Measurements from ENCODE around the gene WFIKKN1.
A peak's percentile ranks its signal among the peaks of the same experiment; 100 is the strongest.

The WFIKKN1 gene

DNA sequence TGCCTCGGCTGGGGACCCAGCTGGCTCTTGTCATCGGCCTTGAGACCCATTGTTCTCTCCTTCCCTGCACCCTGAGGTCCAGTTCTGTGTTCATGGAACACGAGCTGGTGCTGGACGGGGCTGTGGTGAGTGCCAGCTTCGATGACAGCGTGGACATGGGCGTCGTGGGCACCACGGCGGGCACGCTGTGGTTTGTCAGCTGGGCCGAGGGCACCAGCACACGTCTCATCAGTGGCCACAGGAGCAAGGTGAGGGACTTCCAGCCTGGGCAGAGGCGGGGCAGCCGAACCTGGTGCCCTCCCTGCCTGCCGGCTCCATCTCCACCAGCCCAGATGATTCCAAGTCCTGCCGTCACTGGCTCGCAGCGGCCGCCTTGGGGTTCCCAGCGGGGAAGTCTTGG is 31.8 kb downstream of the WFIKKN1 start:
- peaks cover 4% of the 10 kb centered on the region for H3K36me3 ChIP-seq (replicated peaks; ENCODE audit: low read depth, low read length)
- no peak overlapping the region for H2AFZ ChIP-seq (ENCODE audit: low read depth, low read length)
- no peak overlapping the region for H3K4me3 ChIP-seq (ENCODE audit: low read length)
- H3K9me3 ChIP-seq (ENCODE audit: insufficient read depth, low read length) = no peaks in the 10 kb centered on the region
- TF ChIP-seq, protein P1, sequence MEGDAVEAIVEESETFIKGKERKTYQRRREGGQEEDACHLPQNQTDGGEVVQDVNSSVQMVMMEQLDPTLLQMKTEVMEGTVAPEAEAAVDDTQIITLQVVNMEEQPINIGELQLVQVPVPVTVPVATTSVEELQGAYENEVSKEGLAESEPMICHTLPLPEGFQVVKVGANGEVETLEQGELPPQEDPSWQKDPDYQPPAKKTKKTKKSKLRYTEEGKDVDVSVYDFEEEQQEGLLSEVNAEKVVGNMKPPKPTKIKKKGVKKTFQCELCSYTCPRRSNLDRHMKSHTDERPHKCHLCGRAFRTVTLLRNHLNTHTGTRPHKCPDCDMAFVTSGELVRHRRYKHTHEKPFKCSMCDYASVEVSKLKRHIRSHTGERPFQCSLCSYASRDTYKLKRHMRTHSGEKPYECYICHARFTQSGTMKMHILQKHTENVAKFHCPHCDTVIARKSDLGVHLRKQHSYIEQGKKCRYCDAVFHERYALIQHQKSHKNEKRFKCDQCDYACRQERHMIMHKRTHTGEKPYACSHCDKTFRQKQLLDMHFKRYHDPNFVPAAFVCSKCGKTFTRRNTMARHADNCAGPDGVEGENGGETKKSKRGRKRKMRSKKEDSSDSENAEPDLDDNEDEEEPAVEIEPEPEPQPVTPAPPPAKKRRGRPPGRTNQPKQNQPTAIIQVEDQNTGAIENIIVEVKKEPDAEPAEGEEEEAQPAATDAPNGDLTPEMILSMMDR (IDR thresholded peaks at IDR 0.05; ENCODE audit: low read depth, low read length) = no peak
- TF ChIP-seq EZH2phosphoT487 (IDR thresholded peaks at IDR 0.05; ENCODE audit: low read depth) = no peak
- H3K79me2 ChIP-seq (ENCODE audit: low read length) = no peaks in the 10 kb centered on the region
- no peaks in the 10 kb centered on the region for H3K27me3 ChIP-seq (ENCODE audit: low read depth, low read length)
- no peak overlapping the region for H3K9ac ChIP-seq (ENCODE audit: low read length)
- H3K4me1 ChIP-seq (ENCODE audit: low read length) = peaks cover 7% of the 10 kb centered on the region; the same call in 1 of the 2 replicates
- no peak overlapping the region for H3K4me2 ChIP-seq (ENCODE audit: low read length)
- no peak overlapping the region for H3K27ac ChIP-seq (ENCODE audit: low read length)
- H4K20me1 ChIP-seq (ENCODE audit: insufficient read depth, low read length) = no peaks in the 10 kb centered on the region

DNA sequence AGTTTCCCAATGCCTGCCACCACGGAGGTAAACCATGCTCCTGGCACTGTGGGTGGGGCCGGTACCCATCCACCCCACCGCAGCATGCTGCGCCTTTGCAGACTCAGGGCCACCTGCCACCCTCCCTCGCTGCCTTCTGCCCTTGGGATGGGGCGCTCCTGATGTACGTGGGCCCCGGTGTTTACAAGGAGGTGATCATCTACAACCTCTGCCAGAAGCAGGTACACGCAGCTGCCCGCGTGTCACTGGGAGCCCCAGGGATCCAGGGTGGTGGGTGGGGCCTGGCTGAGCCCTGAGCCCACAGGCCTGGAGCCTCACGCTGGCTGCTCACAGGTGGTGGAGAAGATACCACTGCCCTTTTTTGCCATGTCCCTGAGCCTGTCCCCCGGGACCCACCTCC is 35.8 kb downstream of the WFIKKN1 start:
- H3K4me1 ChIP-seq (ENCODE audit: low read length) = peaks cover 12% of the 10 kb centered on the region
- no peaks in the 10 kb centered on the region for H3K27me3 ChIP-seq (ENCODE audit: low read depth, low read length)

DNA sequence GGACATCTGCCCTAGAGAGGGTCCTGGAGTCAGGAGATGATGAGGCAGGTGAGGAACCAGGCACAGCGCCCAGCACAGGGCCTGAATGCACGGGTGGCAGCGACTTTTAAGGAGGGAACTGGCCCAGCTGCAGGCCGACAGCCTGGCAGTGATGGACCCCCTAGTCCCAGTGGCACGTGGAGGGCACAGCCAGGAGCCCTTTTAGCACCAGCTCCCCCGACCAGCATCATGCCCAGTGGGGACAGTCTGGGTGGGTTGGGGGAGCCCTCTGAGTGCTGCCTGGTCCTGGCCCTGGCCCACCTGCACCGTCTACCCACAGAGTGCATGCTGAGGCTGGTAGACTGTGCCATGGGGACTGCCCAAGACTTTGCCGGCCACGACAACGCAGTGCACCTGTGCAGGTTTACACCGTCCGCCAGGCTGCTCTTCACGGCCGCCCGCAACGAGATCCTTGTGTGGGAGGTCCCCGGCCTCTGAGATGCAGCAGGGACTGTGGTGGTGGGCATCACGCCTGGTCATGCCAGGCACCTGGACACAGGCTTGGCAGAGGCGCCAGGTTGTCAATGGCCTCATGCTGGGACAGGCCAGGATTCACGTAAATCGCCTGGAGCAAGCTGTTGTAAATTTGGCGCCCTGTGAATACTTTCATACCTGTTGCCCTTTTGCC is 36.5 kb downstream of the WFIKKN1 start:
- Histone ChIP-seq H2AFZ (ENCODE audit: low read depth, low read length) (no peak overlapping the region), H3K4me2 (ENCODE audit: low read length) (peak overlapping the region; percentile 63), H3K4me3 (ENCODE audit: low read length) (peak overlapping the region; percentile 97)

More for the DNA sequence above, 35.8 kb downstream of the WFIKKN1 start:
- no peaks in the 10 kb centered on the region for H3K9me3 ChIP-seq (ENCODE audit: insufficient read depth, low read length)
- H3K36me3 ChIP-seq (replicated peaks; ENCODE audit: low read depth, low read length) = peaks cover 15% of the 10 kb centered on the region
- peaks cover 21% of the 10 kb centered on the region for H3K79me2 ChIP-seq (ENCODE audit: low read length)
- no peak overlapping the region for H3K4me3 ChIP-seq (ENCODE audit: low read length)
- no peak for TF ChIP-seq EZH2phosphoT487 (IDR thresholded peaks at IDR 0.05; ENCODE audit: low read depth)
- TF ChIP-seq, protein P1 (IDR thresholded peaks at IDR 0.05; ENCODE audit: low read depth, low read length) = no peak
- H2AFZ ChIP-seq (ENCODE audit: low read depth, low read length) = no peak overlapping the region
- no peak overlapping the region for H3K27ac ChIP-seq (ENCODE audit: low read length)
- no peak overlapping the region for H3K4me2 ChIP-seq (ENCODE audit: low read length)
- no peaks in the 10 kb centered on the region for H4K20me1 ChIP-seq (ENCODE audit: insufficient read depth, low read length)
- no peak overlapping the region for H3K9ac ChIP-seq (ENCODE audit: low read length)

More for the DNA sequence above, 36.5 kb downstream of the WFIKKN1 start:
- Histone ChIP-seq H3K36me3 (replicated peaks; ENCODE audit: low read depth, low read length) (peaks cover 19% of the 10 kb centered on the region), H3K4me1 (ENCODE audit: low read length) (peaks cover 12% of the 10 kb centered on the region), H3K9ac (ENCODE audit: low read length) (peak overlapping the region; percentile 26; the same call in 1 of the 2 replicates), H4K20me1 (ENCODE audit: insufficient read depth, low read length) (no peaks in the 10 kb centered on the region), H3K27ac (ENCODE audit: low read length) (0 out of 2 replicates have a peak overlapping the region, but pooled peaks have one; percentile 0), H3K27me3 (ENCODE audit: low read depth, low read length) (no peaks in the 10 kb centered on the region), H3K9me3 (ENCODE audit: insufficient read depth, low read length) (no peaks in the 10 kb centered on the region), H3K79me2 (ENCODE audit: low read length) (peaks cover 21% of the 10 kb centered on the region)
- TF ChIP-seq EZH2phosphoT487 (IDR thresholded peaks at IDR 0.05; ENCODE audit: low read depth) = no peak
- TF ChIP-seq, protein P1 (IDR thresholded peaks at IDR 0.05; ENCODE audit: low read depth, low read length) = no peak
